CD4-positive, alpha-beta T cell (primary cell): ENCODE results near the gene SEL1L. TPM values are rescaled to one million over a fixed set of nuclear protein-coding genes. Genes with fewer than 3 reads are reported as not detected.
"Not testable (repeated sequence)": the region's sequence is repeated elsewhere in the genome, so short reads cannot be mapped to it uniquely, and the experiment has no call there.

ENCODE experiments used
- ATAC-seq: fragments of 200-7000 bp; cut with Tn5 transposase; one replicate; pipeline ENCODE4 v1.10.0; 2022; ENCODE audit warnings: mild to moderate bottlenecking; ENCODE audit not compliant: poor library complexity
- CTCF ChIA-PET: fragments of 350-600 bp; sonication (Branson Sonifier 250); formaldehyde crosslinking; loops from one replicate; lab custom pipeline; 2021; ENCODE audit warnings: antibody characterized with exemption, inconsistent platforms; lab: Charles Lee
- POLR2A ChIA-PET: fragments of 350-600 bp; sonication (Branson Sonifier 250); formaldehyde crosslinking; loops from one replicate; lab custom pipeline; 2021; ENCODE audit warnings: antibody characterized with exemption, inconsistent platforms; lab: Charles Lee
- DNase-seq, 14 experiments: peaks; one replicate each; pipeline ENCODE4 v3.0.0-alpha.2; 2013 to 2020; ENCODE audit warnings: mixed read lengths in 2 of 14
- H3K27ac ChIP-seq, 2 donors: one replicate each; pipeline versions ENCODE4 v1.5.1 to v1.7.0; 2013; ENCODE audit warnings: low read length in 2 of 2, low read depth in 1 of 2, mild to moderate bottlenecking in 1 of 2
- H3K27me3 ChIP-seq, 2 experiments: 1 replicate in 1 of 2; 2 replicates in 1 of 2; pipeline versions ENCODE4 v1.6.1 to v1.7.0; 2013; ENCODE audit warnings: low read length in 2 of 2, control low read depth in 1 of 2, mild to moderate bottlenecking in 1 of 2, moderate library complexity in 1 of 2; ENCODE audit not compliant: insufficient read depth in 2 of 2, control insufficient read depth in 1 of 2
- H3K36me3 ChIP-seq: one replicate; pipeline ENCODE4 v1.6.1; 2013; ENCODE audit warnings: low read length, control low read depth; ENCODE audit not compliant: insufficient read depth
- H3K4me1 ChIP-seq: one replicate; pipeline ENCODE4 v1.6.1; 2013; ENCODE audit warnings: low read length, control low read depth; ENCODE audit not compliant: insufficient read depth
- H3K4me3 ChIP-seq: one replicate; pipeline ENCODE4 v1.5.1; 2013; ENCODE audit warnings: mild to moderate bottlenecking, low read length, moderate library complexity
- H3K9me3 ChIP-seq, 2 experiments: 1 replicate in 1 of 2; 2 replicates in 1 of 2; pipeline versions ENCODE4 v1.6.1 to v1.7.0; 2013; ENCODE audit warnings: low read length in 2 of 2, mild to moderate bottlenecking in 2 of 2, control low read depth in 1 of 2, moderate library complexity in 1 of 2; ENCODE audit not compliant: control insufficient read depth in 1 of 2, insufficient read depth in 1 of 2
- H3K27ac Mint-ChIP-seq: one replicate; pipeline ENCODE4 v1.8.0; 2020; ENCODE audit warnings: mixed read lengths
- H3K27me3 Mint-ChIP-seq: one replicate; pipeline ENCODE4 v1.8.0; 2021; ENCODE audit warnings: mixed read lengths
- H3K36me3 Mint-ChIP-seq: one replicate; pipeline ENCODE4 v1.8.0; 2021; ENCODE audit warnings: low read depth, mixed read lengths
- H3K4me1 Mint-ChIP-seq: one replicate; pipeline ENCODE4 v1.8.0; 2021; ENCODE audit warnings: low read depth, mixed read lengths
- H3K4me3 Mint-ChIP-seq: one replicate; pipeline ENCODE4 v1.8.0; 2020; ENCODE audit warnings: mild to moderate bottlenecking, mixed read lengths
- H3K9me3 Mint-ChIP-seq: one replicate; pipeline ENCODE4 v1.8.0; 2020; ENCODE audit warnings: mixed read lengths
- CTCF ChIP-seq: fragments of 200-600 bp; IDR thresholded peaks from one replicate; pipeline ENCODE4 v1.8.0; 2022; ENCODE audit warnings: antibody characterized with exemption, mild to moderate bottlenecking
- intact Hi-C, 2 experiments: fragments of 100-400 bp; cut with DNase I in 1 of 2; cut with micrococcal nuclease in 1 of 2; formaldehyde crosslinking; loops; one replicate each; pipeline versions ENCODE4 v1.15.1 to v1.9.0; 2023 to 2025; cut with DNase I, micrococcal nuclease
- total RNA-seq, 174 experiments: library from RNA in 2 of 174; stranded (reverse) in 2 of 174; gene quantifications; one replicate each; pipeline ENCODE4 v1.2.3 and lab custom pipeline; 2021 to 2026

The SEL1L gene
- total RNA-seq, 2 experiments from 2014 or later, result 40.6 to 46.4 TPM

DNA sequence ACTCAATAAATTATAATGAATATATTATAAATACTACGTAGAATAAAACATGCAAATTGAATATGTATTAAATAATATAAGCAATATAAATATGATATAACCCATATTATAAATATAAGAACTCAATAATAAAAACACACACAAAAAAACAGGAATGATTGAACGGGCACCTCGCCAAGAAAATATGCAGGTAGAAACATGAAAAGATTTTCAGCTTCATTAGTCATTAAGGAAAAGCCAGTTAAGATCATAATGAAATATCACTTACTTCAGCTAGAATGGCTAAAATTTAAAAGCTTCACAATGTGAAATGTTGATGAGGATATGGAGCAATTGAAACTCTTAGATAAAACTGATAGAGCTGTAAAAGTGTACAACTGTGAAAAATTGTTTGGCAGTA is 17.8 kb upstream of the SEL1L start:
- POLR2A ChIA-PET, result no interaction called here
- DNase-seq (no peak), ATAC-seq (no peak)
- intact Hi-C loops, result no loop called here
- no peaks in the 10 kb centered on the region for H3K27me3 ChIP-seq
- no peak overlapping the region for H3K27ac ChIP-seq
- Mint-ChIP-seq H3K4me1 (no peaks in the 10 kb centered on the region), H3K36me3 (no peaks in the 10 kb centered on the region), H3K4me3 (no peak overlapping the region), H3K27ac (no peak overlapping the region), H3K9me3 (no peaks in the 10 kb centered on the region), H3K27me3 (no peaks in the 10 kb centered on the region)
- CTCF ChIA-PET, result no interaction called here
- TF ChIP-seq CTCF, result no peak
- H3K36me3 ChIP-seq, result no peaks in the 10 kb centered on the region
- no peaks in the 10 kb centered on the region for H3K4me1 ChIP-seq
- H3K9me3 ChIP-seq, result no peaks in the 10 kb centered on the region
- no peak overlapping the region for H3K4me3 ChIP-seq

DNA sequence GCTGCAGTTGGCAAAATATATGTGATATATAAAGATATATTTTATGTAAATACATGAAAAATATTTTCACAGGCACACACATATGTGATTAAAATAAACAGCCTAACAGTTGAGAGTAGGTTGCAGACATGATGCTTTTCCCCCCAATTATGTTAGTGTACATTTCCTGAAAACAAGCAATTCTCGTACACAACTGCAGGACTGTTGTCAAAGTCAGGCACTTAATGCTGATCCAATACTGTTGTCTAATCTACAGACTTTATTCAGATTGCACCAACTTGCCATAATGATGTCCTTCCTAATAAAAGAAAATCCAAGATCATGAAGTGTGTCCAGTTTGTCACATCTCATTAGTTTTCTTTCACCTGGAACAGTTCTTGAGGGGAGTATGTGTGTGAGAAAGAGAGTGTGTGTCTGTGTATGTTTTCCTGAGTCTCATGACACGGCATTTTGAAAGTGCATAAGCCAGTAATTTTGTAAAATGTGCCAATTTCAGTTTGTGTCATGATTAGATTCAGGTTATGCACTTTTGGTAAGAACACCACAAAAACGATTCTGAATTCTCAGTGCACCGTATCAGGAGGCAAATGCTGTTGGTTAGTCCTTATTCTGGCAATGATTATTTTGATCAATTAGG is 16.5 kb upstream of the SEL1L start:
- Histone ChIP-seq H3K9me3 (no peaks in the 10 kb centered on the region), H3K4me3 (no peak overlapping the region), H3K27ac (no peak overlapping the region), H3K4me1 (no peaks in the 10 kb centered on the region), H3K27me3 (no peaks in the 10 kb centered on the region), H3K36me3 (no peaks in the 10 kb centered on the region)
- intact Hi-C loops, result no loop called here
- no peaks in the 10 kb centered on the region for H3K4me1 Mint-ChIP-seq
- ChIA-PET POLR2A (no interaction called here), CTCF (no interaction called here)
- H3K4me3 Mint-ChIP-seq, result no peak overlapping the region
- no peak overlapping the region for H3K27ac Mint-ChIP-seq
- no peaks in the 10 kb centered on the region for H3K36me3 Mint-ChIP-seq
- H3K27me3 Mint-ChIP-seq, result no peaks in the 10 kb centered on the region
- no peaks in the 10 kb centered on the region for H3K9me3 Mint-ChIP-seq
- TF ChIP-seq CTCF, result no peak
- DNase-seq (no peak), ATAC-seq (no peak)

DNA sequence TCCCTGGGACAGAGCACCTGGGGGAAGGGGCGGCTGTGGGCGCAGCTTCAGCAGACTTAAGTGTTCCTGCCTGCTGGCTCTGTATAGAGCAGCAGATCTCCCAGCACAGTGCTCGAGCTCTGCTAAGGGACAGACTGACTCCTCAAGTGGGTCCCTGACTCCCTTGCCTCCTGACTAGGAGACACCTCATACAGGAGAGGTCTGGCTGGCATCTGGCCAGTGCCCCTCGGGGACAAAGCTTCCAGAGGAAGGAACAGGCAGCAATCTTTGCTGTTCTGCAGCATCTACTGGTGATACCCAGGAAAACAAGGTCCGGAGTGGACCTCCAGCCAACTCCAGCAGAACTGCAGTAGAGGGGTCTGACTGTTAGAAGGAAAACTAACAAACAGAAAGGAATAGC is 7.6 kb upstream of the SEL1L start:
- CTCF ChIA-PET, POLR2A ChIA-PET: not testable (repeated sequence)

DNA sequence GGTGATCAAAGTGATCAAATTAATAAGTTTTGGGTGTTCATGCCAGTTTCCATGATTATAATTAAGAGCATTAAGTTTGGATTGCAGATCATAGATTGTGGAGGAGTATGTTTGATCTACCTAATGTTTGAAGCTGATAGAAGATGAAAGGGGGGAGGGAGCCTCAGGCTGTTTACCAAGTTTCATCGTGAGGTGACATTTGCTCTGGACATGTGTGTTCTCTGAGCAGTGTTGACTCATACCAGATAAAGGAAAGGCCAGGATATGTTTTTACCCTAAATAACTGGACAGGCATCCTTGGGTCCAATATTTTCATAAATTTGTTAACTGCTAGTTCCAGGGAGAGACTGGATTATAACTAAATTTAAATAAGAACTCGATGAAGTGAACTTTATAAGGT is 3.5 kb upstream of the SEL1L start:
- DNase-seq, result no peak
- Histone ChIP-seq H3K27ac (no peak overlapping the region), H3K4me1 (peaks cover 12% of the 10 kb centered on the region), H3K36me3 (no peaks in the 10 kb centered on the region), H3K9me3 (no peaks in the 10 kb centered on the region), H3K4me3 (no peak overlapping the region), H3K27me3 (peaks cover 9% of the 10 kb centered on the region in 2 experiments)
- ChIA-PET POLR2A (no interaction called here), CTCF (no interaction called here)
- Mint-ChIP-seq H3K27me3 (peaks cover 16% of the 10 kb centered on the region), H3K9me3 (peaks cover 3% of the 10 kb centered on the region), H3K27ac (no peak overlapping the region), H3K4me1 (peaks cover 36% of the 10 kb centered on the region), H3K36me3 (peaks cover 11% of the 10 kb centered on the region), H3K4me3 (no peak overlapping the region)
- no peak for TF ChIP-seq CTCF
- no peak for ATAC-seq
- intact Hi-C loops, result no loop called here

More for the DNA sequence above, 7.6 kb upstream of the SEL1L start:
- H3K27ac Mint-ChIP-seq, H3K4me1 ChIP-seq, H3K4me1 Mint-ChIP-seq, H3K27me3 ChIP-seq, DNase-seq, H3K36me3 Mint-ChIP-seq, ATAC-seq, H3K9me3 ChIP-seq, H3K4me3 ChIP-seq, H3K27ac ChIP-seq, intact Hi-C loops, H3K9me3 Mint-ChIP-seq, H3K36me3 ChIP-seq, H3K4me3 Mint-ChIP-seq: not testable (repeated sequence)
- H3K27me3 Mint-ChIP-seq, result peaks cover 36% of the 10 kb centered on the region
